Fibroblast of mammary gland (primary cell): ENCODE data around the gene POLD2.

Experiments
- DNase-seq: peaks from one replicate; pipeline ENCODE4 v3.0.0-alpha.2; 2010; ENCODE audit warnings: low read depth
- H3K4me3 ChIP-seq: 2 replicates; pipeline ENCODE4 v1.5.1; 2011; ENCODE audit warnings: low read depth, mild to moderate bottlenecking, low read length, moderate library complexity; ENCODE audit not compliant: control insufficient read depth
- TF ChIP-seq, protein P1 (sequence below): conservative IDR thresholded peaks from 2 replicates; pipeline ENCODE4 v1.5.1; 2011; ENCODE audit warnings: low read depth, low read length, inconsistent platforms; ENCODE audit not compliant: control insufficient read depth, insufficient read depth

The POLD2 gene

DNA sequence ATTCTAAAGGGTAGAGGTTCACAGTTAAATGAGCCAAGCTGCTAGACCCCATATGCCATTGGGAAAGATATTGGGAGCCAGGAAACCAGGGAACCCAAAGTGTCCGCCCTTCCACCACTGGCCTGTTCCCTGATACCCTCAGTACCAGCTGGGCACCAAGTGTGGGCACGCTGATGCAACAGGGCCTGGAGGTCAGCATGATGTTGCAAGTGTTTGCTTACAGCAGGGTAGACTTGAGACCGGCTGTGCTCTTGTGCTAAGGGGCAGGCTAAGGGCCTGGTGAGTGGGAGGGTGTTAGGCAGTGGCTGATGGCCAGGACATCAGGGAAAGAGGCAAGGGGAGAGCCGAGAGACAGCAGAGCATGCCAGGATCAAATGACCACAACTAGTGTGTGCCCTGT is 38.8 kb upstream of the POLD2 start:
- TF ChIP-seq, protein P1, sequence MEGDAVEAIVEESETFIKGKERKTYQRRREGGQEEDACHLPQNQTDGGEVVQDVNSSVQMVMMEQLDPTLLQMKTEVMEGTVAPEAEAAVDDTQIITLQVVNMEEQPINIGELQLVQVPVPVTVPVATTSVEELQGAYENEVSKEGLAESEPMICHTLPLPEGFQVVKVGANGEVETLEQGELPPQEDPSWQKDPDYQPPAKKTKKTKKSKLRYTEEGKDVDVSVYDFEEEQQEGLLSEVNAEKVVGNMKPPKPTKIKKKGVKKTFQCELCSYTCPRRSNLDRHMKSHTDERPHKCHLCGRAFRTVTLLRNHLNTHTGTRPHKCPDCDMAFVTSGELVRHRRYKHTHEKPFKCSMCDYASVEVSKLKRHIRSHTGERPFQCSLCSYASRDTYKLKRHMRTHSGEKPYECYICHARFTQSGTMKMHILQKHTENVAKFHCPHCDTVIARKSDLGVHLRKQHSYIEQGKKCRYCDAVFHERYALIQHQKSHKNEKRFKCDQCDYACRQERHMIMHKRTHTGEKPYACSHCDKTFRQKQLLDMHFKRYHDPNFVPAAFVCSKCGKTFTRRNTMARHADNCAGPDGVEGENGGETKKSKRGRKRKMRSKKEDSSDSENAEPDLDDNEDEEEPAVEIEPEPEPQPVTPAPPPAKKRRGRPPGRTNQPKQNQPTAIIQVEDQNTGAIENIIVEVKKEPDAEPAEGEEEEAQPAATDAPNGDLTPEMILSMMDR = no peak
- no peak overlapping the region for H3K4me3 ChIP-seq
- DNase-seq = peak; percentile 2

DNA sequence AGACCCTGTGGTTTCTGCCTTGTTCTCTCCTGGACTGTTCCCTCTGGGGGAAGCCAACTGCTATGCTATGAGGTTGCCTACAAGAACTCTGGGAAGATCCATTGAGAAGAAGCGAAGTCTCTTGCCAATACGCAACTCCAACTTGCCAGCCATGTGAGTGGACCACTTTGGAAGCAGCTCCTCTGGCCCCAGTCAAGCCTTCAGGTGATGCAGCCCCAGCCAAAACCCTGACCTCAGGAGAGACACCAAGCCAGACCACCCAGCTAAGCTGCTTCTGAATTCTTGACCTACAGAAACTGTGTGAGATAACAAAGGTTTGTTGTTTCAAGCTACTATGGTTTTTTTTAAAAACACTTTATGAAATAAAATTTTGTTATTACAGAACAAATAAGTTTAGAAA is 38.0 kb upstream of the POLD2 start:
- DNase-seq = no peak
- no peak overlapping the region for H3K4me3 ChIP-seq
- TF ChIP-seq, protein P1 = no peak

DNA sequence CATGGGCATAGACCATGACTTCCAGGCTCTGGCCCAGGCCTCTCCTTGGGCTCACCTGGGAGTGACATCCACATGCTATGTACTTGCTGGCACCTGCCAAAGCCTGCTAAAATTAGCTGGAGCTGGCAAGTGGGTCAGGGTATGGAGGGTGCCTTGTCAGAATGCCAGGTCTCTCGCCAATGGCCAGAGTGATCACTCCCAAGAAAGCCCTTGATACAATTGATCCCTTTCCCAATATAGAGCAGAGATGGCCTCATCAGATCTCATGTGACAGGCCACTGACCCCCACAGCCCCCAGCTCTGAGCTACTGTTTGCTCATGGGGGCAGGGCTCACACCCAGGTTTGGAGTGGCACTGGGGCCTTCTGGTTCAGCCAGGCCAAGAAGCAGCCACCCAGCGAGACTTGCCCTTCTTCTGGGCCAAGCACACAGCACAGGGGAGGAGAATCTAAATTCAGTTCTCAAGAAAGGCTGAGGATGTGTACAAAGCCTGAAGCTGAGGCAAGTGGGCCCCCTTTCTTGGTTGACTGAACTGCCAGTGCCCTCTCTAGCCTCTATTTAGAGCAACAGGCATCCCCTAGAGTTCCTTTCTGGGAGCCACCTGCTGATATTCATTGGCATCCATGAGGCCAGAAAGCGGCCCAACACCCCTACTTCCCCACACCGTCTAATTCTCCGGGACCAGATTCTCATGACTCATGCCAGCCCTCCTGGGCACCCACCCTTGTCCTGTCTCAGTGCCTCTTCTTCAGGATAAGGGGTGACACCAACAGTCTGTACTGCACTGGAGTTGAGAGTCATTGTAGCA is 36.7 kb upstream of the POLD2 start:
- TF ChIP-seq, protein P1 = no peak
- no peak for DNase-seq
- no peak overlapping the region for H3K4me3 ChIP-seq

DNA sequence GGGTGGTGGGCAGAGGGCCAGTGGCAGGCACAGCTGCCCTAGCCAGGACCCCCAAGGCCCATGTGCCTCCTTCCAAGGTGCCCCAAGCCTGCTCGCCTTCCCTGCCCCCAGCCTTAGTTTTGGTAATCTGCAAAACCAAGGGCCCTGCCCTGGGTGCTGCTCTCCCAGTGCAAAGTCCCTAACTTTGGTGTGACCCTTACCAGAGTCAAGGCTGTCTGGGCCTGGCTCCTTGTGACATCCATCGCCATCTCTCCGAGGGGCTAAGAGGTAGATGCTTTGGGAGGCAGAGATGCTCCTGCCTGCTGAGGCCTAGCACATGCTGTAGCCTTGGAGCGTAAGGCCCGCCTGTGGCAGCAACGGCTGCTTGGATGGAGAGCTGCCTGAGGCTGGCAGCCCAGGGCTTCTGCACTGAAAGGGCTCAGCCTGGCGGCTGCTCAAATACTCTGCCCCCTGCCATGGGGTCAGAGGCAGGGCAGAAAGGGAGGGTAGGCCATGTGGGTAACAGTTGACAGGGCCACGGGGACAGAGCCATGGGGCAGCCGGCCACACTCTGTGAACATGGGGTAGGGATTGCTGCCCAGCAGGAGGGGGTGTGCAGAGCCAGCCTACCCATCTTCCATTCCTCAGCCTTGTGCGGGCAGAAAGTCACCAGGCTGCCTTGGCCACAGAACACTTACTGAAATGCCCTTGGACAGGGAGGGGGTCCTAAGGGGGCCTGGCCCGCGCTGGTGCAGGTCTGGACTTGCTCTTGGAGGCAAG is 35.7 kb upstream of the POLD2 start:
- no peak overlapping the region for H3K4me3 ChIP-seq
- no peak for DNase-seq
- TF ChIP-seq, protein P1 = no peak

DNA sequence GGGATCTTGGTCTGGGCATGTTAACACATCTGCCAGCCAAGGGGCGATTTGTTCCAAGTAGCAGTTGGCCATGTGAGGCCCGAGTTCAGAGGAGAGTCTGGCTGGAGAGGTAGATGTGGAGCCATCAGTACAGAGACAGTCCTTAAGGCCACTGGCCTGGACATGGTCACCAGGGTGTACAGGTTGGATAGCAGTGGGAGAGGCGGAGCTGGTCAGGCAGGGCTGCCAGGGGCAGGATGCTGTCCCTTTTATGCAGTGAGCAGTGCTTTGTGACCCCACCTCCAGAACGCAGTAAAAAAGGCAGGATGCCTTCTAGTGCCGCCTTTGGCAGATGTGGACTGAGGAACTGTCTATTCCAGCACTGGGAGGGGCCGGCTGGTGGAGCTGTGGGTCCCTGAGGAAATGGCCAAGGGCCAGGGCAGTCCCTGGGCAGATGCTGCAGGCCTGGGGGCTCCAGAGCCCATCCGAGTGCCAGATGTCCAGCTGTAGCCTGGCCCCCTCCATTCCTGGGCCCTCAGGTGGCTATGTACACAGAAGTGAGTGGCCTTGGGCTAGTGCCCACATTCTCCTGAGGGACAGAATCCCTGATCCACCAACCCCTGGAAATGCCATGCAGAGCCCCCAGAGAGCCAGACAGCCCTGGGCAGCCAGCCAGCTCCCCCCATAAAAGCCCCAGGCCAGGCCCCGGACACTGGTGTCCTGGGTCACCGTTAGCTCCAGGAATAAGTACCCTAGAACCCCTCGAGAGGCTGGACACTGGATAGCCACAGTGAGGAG is 34.9 kb upstream of the POLD2 start:
- H3K4me3 ChIP-seq = no peak overlapping the region
- TF ChIP-seq, protein P1 = no peak
- no peak for DNase-seq

DNA sequence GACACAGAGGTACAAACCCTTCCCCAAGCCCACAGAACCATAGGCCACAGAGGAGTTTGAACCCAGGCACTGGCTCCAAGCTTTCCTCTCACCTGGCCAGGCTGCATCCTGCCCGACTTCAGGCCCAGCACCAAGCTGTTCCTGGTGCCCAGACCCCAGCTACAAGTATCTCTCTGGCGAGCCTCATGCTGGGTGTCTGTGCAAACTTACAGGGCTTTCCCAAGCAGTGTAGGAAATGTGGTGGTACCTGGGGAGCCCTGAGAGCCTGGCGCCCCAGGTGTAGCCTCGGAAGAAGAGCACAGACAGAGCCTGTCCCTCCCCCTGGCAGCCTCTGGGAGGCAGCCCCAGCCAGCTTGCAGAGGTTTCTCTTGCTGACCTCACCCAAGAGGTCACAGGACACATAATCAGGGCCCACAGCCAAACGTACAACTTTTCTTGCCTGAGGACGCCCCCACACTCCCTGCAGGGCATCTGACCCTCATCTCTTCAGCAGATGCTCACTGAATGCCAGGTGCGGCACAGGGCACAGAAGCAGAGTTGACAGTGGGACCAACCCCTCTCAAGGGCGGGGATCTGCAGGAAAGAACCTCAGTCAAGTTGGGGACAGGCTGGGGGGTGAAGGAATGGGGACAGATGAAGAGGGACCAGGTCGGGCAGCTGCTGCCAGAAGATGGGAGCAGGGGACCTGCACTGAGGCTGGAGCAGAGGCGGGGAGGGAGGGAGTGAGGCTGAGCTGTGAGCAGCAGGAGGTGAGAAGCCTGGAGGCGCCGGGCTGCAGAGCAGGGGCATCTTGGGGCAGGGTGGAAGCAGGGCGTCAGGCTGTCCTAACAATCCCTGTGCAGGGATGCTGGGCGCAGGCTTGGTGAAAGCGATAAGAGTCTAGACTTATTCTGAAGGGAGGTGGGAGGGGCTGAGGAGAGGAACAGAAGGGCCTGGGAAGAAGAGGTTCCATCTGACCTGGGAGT is 34.0 kb upstream of the POLD2 start:
- no peak for DNase-seq
- TF ChIP-seq, protein P1 = no peak
- no peak overlapping the region for H3K4me3 ChIP-seq
